ENCODE measurements around the gene AZGP1. TPM values are rescaled to one million over a fixed set of nuclear protein-coding genes. Genes with fewer than 3 reads are reported as not detected.
A peak's percentile ranks its signal among the peaks of the same experiment; 100 is the strongest.

AZGP1 gene
- total and polyA plus RNA-seq, 2 of the 13 experiments (the other 11 are each of a cell fraction or from before 2014, with no cell fraction given), result 93.8 to 229 TPM

GRCh38 chr7:99975782-99976521 is at the start of gene AZGP1 (continued):
- TF ChIP-seq ZBTB33 (CRISPR knock-in tag; IDR thresholded peaks at IDR 0.05) (no peak), SIN3B (IDR thresholded peaks at IDR 0.05; ENCODE audit: low read length) (no peak), ATF7 (IDR thresholded peaks at IDR 0.05) (no peak), ATF7 (CRISPR knock-in tag; IDR thresholded peaks at IDR 0.05) (no peak), ZNF296 (CRISPR knock-in tag; conservative IDR thresholded peaks at IDR 0.05) (no peak), ZNF335 (CRISPR knock-in tag; IDR thresholded peaks at IDR 0.05) (0 out of 2 replicates have a peak, but pooled peaks have one; percentile 25), SMARCE1 (IDR thresholded peaks at IDR 0.05; ENCODE audit: borderline replicate concordance) (no peak), THAP7 (CRISPR knock-in tag; IDR thresholded peaks at IDR 0.05) (0 out of 2 replicates have a peak, but pooled peaks have one; percentile 61), ZNF652 (CRISPR knock-in tag; IDR thresholded peaks at IDR 0.05; ENCODE audit: borderline replicate concordance, low read depth) (no peak; the same call in 1 of the 2 replicates), ARNTL (CRISPR knock-in tag; IDR thresholded peaks at IDR 0.05) (peak; percentile 61; the same call in 1 of the 2 replicates), PBX2 (CRISPR knock-in tag; IDR thresholded peaks at IDR 0.05) (no peak), ZBTB49 (CRISPR knock-in tag; IDR thresholded peaks at IDR 0.05; ENCODE audit: borderline replicate concordance) (no peak), MAFG (CRISPR knock-in tag; IDR thresholded peaks at IDR 0.05) (no peak), SP5 (CRISPR knock-in tag; IDR thresholded peaks at IDR 0.05; ENCODE audit: borderline replicate concordance, low read depth) (peak; percentile 12; the same call in 1 of the 2 replicates), TRIM22 (IDR thresholded peaks at IDR 0.05) (no peak), ZNF432 (CRISPR knock-in tag; IDR thresholded peaks at IDR 0.05; ENCODE audit: borderline replicate concordance) (no peak), HIC2 (CRISPR knock-in tag; IDR thresholded peaks at IDR 0.05; ENCODE audit: low read depth) (peak; percentile 93; the same call in 1 of the 2 replicates)

Measured in HepG2 (cell line).